Endothelial cell of hepatic sinusoid (primary cell): Measurements from ENCODE around the gene TSEN2.
"Not testable (repeated sequence)": the region's sequence is repeated elsewhere in the genome, so short reads cannot be mapped to it uniquely, and the experiment has no call there.

Experiments used
- in situ Hi-C: cut with HindIII; loops from 2 replicates; pipeline ENCODE4 v1.10.0; 2017; ENCODE audit warnings: low sequenced_read_pairs

TSEN2 gene

DNA sequence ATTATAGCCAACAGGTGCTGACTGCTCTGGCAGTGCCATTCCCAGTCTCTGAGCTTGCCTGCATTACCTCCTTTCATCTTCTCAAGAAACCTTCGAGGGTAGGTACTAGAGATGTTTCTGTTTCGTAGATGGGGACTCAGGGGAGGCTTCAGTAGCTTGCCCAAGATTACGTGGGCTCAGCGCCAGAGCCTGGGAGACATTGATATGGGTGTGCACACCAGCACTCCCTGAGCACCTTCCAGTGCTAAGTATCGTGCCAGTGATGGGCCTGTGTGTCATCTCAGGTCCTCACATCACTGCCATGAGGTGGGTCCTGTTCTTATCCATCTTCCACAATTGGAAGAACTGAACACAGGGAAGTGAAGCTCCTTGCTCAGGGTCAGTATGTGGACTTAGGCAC is 15.2 kb downstream of the TSEN2 start:
- in situ Hi-C loops, result no loop called here

DNA sequence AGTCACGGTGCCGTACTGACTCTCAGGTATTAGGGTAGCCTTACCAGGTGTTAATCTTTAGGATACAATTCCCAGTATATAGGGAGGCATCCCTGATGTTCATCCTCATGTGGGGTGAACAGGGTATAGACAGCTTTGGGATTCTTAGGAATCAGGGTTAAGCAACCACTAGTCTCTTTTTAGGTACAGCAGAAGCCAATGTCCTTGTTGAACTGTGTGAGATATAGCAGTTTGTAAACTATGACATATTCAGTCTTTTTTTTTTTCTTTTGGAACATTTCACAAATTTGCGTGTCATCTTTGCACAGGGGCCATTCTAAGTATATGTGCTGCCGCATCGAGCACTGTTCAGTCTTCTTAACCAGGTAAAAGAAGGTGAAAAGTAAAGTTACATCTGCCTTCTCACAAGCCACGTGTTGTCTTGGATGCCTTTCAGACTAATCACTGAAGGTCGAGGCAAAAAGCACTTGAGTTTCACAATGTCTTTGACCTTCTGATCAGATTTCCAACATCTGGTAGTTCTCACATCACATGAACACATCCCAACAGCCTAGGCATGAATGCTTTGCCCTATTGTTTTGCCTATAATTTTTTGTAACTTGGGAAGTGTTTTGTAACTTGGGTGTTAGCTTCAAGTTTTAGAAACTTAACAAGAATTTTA is 17.2 kb downstream of the TSEN2 start:
- in situ Hi-C loops, result no loop called here

DNA sequence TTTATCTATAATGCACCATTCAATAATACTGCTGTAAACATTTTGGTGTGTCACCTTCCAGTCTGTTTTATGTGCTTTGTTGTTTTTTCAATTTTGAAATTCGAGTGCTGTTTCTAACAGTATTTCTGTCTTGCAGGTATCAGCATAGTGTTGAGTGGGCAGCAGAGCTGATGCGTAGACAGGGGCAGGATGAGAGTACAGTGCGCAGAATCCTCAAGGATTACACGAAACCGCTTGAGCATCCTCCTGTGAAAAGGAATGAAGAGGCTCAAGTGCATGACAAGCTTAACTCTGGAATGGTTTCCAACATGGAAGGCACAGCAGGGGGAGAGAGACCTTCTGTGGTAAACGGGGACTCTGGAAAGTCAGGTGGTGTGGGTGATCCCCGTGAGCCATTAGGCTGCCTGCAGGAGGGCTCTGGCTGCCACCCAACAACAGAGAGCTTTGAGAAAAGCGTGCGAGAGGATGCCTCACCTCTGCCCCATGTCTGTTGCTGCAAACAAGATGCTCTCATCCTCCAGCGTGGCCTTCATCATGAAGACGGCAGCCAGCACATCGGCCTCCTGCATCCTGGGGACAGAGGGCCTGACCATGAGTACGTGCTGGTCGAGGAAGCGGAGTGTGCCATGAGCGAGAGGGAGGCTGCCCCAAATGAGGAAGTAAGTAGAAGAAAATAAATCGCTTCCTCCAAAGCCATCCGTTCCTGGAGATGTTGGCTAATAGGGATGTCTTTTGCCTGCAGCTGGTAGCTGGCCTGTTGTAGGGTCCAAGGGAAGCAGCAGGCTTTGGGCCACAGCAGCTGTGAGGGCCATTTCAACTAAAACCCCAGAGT is 19.1 kb downstream of the TSEN2 start:
- in situ Hi-C loops, result no loop called here

DNA sequence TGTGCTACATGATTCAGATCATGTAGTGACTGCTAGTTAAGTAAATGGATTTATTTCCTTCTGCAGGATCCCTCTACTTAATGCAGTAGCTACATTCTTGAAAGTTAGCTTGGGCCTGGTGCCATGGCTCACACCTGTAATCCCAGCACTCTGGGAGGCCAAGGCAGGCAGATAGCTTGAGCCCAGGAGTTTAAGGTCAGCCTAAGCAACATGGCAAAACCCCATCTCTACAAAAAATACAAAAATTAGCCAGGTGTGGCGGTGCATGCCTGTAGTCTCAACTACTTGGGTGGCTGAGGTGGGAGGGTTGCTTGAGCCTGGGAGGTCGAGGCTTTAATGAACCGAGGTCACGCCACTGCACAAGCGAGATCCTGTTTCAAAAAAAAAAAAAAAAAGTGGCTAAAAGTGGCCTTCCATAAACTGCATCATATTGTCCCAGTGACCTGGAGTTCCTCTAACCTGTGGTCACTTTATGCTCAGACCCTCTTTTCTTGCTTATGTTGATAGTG is 22.0 kb downstream of the TSEN2 start:
- in situ Hi-C loops, result no loop called here

DNA sequence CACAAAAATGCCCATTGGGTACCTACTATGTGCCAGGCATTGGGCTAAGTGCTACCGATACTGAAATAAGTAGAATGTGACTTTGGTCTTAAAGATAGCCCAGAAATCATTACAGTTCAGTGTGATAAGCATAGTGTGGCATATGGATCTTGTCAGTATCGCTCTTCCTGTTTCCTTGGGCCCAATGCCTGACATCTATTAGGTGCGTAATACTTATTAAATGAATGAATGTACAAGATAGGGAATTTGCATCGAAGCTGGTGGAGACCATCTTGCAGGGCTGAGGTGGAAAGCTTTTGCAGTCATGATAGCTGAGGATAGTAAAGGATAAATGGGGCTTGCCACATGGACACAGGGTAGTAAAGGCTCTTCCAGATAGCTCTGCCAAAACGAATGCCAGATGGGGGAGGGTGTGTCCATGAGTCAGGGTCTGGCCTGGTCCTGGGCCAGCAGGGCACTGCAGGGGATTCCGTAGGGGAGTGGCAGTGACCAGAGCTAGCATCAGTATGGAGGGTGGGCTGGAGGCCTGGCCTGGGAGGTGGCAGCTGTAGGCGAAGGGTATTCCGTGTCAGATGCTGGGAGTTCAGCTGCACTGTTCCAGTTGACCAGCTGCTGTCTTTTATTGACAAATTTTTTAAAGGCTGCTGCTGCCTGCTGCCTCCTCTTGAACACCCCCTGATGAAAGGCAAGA is 23.5 kb downstream of the TSEN2 start:
- in situ Hi-C loops, result no loop called here

DNA sequence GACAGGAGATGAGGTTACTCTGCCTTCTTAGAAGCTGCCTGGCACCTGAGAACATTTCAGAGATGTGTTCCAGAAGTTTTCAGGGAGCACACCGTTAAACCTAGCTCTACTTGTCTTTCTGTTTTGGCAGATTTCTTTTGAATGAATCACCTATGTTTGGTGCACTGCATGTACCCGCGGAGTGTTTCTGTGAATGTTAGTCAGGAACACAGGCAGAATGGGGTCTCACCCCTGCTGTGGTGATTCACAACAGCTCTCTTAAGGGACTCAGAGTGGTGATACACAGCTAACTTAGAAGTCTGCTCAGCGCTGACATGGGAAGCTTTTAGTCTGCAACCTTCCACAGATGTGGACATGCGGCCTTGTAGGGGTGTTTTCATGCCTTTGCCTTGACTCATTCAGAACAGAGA is 24.0 kb downstream of the TSEN2 start:
- in situ Hi-C loops, result no loop called here

DNA sequence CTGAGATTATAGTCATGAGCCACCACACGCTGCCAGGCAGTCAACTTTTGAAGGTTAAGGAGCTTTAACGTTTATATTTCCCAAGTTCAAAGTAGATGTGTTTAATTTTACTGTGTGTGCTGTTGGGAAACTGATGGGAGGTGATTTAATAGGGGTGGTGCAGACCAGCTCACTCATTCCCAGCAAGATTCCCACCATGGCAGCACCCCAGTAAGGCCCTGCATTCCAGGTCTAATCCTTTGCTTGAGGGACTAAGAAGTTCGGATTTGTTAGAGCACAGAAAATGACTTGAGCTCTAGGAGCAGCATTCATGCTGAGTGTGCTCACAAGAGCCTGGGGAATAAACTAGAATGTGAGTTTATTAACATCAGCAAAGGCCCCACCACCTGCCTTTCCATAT is 25.2 kb downstream of the TSEN2 start:
- in situ Hi-C loops, result no loop called here

DNA sequence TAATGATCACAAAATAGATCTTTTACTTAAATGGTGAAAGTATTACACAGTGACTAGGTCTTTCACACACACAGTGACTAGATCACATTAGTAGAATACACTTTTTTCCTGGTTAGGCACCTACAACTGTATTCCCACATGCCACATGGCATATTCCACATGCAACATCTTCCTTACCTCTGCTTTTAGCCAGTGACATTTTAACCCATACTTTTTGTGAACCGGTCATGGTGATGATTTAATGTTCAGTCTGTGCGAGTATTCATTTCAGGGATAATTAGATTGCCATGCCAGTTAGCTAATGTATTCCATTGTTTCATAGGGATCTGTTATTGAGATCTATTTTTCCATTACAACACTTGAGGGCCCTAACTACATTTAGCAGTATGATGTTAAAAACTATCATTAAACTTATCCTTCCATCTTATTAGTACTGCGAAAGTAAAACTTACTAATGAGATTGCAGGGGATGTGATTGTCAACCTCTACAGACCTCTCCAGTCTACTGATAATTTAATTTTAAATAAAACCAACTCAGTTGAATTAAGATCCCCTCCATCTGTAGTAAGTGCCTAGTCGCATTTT is 28.3 kb downstream of the TSEN2 start:
- in situ Hi-C loops, result no loop called here

DNA sequence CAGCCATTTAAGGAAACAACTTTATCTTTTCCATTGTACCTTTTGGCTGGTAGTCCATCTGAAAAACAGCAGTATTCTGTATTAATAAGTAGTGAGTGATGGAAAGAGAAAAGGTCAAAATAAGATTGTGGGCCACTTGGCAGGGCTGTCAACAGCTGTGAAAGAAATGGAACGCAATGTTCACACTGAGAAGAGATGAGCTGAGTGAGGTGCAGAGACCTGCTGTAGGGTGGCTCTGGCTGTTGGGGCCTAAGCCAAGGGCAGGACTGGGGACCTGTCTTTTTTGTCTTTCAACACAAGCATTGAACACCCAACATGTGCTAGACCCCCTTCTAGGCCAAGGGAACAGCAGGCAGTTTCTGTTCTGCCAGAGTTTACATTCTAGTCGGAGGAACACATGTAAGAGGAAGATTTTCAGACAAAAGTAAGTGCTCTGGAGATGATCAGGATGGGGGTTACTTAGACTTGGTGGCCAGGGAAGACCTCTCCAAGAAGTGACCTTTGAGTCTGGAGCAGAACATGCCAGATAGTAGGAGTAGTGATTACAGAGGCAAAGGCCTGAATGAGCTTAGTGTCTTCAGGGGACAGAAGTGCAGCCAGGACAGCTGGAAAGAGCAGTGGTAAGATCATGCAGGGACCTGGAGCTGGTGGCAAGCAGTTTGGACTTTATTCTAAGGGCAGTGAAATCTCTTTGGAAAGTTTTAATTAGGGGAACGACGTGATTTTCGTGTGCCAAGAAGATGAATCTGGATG is 29.6 kb downstream of the TSEN2 start:
- in situ Hi-C loops, result no loop called here

DNA sequence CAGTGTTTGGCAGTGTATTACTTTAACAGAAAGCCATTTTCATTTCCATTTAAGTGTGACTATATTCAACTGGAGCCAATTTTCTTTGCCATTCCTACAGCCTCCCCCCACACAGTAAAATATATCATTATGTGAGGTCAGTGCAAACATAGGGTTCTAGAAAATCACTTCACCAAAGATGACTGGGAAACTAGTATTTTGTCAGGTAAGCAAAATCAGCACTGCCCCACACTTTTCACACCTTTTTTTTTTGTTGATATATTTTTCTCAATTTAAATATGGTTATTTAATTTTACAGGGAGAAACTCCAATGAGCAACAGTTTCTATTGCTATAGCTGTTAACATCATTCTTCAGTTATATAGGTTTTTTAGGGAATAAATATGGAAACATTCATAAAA is 31.4 kb downstream of the TSEN2 start:
- in situ Hi-C loops, result no loop called here

DNA sequence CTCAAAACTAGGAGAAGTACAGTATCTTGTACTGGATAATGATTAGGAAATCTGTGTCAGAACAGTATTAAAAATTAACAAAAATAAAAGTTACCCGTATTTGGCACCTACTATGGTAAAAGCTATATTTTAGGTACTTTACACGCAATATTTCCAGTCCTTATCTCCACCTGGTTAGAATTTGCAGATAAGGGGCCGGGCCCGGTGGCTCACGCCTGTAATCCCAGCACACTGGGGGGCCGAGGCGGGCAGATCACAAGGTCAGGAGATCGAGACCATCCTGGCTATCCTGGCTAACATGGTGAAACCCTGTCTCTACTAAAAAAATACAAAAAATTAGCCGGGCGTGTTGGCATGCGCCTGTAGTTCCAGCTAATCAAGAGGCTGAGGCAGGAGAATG is 32.6 kb downstream of the TSEN2 start:
- in situ Hi-C loops, result no loop called here

DNA sequence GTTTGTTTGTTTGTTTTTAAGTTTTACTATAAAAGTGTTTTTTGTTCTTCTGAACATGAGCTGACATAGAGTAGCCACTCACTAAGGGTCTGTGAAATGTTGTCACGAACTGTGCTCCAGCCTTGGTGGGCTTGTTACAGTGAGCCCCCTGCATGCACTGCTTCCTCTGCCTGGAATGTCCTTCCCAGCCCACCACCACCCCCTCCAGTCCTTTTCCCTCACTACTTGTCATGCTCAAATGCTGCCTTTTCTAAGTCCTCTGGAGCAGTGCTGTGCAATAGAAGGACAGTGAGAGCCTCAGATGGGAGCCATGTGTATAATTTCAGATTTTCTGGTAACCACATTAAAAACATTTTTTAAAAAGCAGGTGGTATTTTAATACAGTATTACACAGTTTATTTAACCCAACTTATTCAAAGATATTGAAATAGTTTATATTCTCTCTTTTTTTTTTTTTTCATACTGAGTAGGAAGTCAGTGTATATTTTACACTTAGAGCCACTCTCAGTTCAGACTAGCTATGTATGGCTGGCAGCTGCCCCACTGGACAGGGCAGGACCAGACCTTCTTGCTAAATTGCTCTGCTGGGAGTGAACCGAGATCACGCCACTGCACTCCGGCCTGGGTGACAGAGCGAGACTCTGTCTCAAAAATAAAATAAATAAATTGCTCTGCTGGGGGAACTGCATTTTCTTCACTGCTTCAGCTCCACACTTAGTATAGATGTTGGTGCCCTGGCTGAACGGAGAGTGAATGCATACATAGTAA is 34.2 kb downstream of the TSEN2 start:
- in situ Hi-C loops, result no loop called here

DNA sequence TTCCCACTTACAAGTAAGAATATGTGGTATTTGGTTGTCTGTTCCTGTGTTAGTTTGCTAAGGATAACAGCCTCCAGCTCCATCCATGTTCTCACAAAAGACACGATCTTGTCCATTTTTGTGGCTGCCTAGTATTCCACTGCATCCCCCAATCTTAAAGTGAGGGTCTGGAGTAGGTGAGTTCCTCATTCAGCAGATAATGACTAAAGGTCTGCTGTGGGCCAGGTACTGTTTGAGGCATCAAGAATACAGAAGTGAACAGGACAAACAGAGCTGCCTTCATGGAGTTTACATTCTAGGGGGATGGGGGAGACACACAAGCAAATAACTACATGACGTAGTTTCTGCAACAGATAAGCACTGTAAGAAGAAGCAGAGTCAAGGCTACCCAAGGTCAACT is 36.7 kb downstream of the TSEN2 start:
- in situ Hi-C loops, result loop anchor here (5.0 kb wide), 1 partner anchor 36 kb away; the partner anchor contains the start of gene MKRN2

DNA sequence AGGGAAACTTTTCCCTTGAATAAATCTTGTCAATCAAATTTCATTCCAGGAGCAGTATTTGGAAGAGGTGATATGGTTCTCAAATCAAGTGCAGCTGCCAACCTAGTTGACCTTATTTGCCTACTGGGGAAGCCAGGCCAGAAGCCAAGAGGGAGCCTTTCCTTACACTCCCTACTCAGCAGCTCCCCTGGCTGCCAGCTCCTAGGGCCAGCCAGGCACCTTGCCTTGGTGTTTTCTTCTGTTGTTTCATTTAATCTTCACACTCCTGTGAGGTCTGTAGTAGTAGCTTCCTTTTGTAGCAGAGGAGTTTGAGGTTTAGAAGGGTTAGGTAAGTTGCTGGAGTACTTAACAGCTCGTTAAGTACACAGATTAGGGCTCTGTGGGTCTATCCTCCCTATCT is 38.4 kb downstream of the TSEN2 start:
- in situ Hi-C loops, result loop anchor here (5.0 kb wide), 1 partner anchor 35 kb away; the partner anchor contains the start of gene MKRN2

DNA sequence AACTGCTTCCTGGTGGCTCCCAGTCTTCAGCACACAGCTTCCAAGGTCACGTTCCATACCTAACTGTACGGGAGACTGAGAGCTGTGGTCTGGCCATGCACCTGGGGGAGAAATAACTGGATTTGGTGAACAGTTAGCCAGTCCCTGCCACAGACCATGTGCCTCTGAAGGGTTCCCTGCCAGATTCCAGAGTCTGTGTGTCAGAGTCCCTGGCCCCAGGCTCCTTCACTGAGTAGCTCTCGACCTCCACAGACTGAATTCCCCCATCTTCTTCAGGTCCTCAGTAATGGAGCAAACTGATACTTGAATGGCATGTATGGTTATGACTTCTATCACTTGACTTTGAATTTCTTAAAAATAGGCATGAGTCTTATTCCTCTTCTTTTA is 43.5 kb downstream of the TSEN2 start:
- in situ Hi-C loops, result no loop called here

DNA sequence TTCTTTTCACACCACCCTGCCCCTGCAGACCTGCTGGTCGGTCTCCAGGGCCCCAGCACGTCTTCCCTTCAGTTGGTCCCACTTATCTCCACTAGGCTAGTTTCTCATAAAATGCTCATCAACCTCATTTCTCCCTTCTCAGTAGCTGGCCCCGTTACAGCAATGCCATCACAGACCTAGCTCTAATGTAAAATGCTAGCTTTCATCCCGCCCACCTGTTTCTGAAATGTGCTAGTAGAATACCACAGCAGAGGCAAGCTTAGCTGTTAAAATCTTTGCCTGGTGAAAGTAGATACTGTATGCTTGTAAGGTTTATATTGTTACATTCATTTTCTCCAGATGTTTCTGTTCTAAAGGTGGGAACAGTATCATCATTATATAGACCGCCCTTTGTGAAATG is 47.9 kb downstream of the TSEN2 start:
- in situ Hi-C loops, result no loop called here

DNA sequence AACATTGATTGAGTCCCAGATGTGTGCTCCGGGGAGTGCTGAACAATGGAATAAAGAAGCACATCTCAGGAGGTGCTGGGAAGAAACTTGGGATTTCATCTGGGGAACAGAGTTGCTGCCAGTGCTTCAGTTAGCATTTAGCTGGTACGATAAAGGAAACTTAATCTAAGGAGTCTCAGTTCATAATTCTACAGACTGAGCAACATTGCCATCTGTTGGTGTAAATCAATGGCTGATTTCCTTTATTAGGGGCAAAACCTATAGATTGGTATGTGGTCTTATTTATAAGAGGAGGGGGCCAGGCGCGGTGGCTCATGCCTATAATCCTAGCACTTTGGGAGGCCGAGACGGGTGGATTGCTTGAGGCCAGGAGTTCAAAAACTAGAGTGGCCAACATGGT is 52.1 kb downstream of the TSEN2 start:
- in situ Hi-C loops, result no loop called here

DNA sequence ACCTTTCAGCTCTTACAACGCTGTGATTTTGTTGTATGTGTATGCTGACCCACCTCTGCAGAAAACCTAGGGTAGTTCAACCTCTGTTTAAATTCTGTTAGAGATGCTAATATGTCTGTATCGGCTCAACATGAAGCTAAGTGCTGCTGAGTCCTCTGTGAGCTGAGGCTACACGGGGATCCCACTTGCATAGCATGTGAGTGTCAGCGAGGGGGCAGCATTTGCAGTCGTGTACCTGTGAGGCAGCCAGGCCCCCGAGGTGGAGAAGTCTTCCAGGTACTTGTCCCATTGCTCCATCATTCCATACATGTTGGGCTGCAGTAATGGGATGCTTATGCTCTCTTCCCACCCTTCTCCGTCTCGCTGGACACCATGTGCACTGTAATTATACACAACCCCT is 57.3 kb downstream of the TSEN2 start:
- in situ Hi-C loops, result no loop called here

DNA sequence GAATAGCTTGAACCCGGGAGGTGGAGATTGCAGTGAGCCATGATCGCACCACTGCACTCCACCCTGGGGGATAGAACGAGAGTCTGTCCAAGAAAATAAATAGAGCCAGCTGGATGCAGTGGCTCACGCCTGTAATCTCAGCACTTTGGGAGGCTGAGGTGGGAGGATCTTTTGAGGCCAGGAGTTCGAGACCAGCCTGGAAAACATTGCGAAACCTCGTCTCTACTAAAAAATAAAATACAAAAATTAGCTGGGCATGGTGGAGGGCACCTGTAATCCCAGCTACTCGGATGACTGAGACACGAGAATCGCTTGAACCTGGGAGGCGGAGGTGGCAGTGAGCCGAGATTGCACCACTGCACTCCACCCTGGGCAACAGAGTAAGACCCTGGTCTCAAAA is 59.2 kb downstream of the TSEN2 start:
- in situ Hi-C loops, result not testable (repeated sequence)
